Gastrocnemius medialis (tissue), 4 donors: ENCODE measurements around the gene HFM1. TPM values are rescaled to one million over a fixed set of nuclear protein-coding genes. Genes with fewer than 3 reads are reported as not detected.

ENCODE experiments used
- ATAC-seq, 2 donors: fragments of 150-250 bp; one replicate each; pipeline ENCODE4 v1.9.1; 2016
- DNase-seq, 2 donors: peaks; one replicate each; pipeline ENCODE4 v3.0.0-alpha.2; 2019
- H3K27ac ChIP-seq, 4 donors: fragments of 200-600 bp; sonication (generic); 1 replicate in 1 of 4; 2 replicates in 3 of 4; pipeline ENCODE4 v1.5.1; 2016 to 2018; ENCODE audit warnings: mild to moderate bottlenecking in 2 of 4, moderate library complexity in 1 of 4
- H3K27me3 ChIP-seq, 3 donors: fragments of 200-600 bp; sonication (generic) in 2 of 3; 1 replicate in 1 of 3; 2 replicates in 2 of 3; pipeline versions ENCODE4 v1.5.1 to v1.6.0; 2016 to 2019; ENCODE audit warnings: mild to moderate bottlenecking in 1 of 3, moderate library complexity in 1 of 3
- H3K36me3 ChIP-seq, 2 donors: fragments of 200-600 bp; sonication (generic) in 1 of 2; one replicate each; pipeline ENCODE4 v1.5.1; 2017 to 2018
- H3K4me1 ChIP-seq, 2 donors: fragments of 200-600 bp; sonication (generic) in 1 of 2; one replicate each; pipeline ENCODE4 v1.5.1; 2016 to 2017; ENCODE audit warnings: mild to moderate bottlenecking in 2 of 2
- H3K4me3 ChIP-seq, 4 donors: fragments of 200-600 bp; sonication (generic) in 3 of 4; 1 replicate in 1 of 4; 2 replicates in 3 of 4; pipeline ENCODE4 v1.5.1; 2016 to 2019; ENCODE audit warnings: mild to moderate bottlenecking in 2 of 4
- H3K9me3 ChIP-seq, 3 donors: fragments of 200-600 bp; sonication (generic) in 2 of 3; 1 replicate in 1 of 3; 2 replicates in 2 of 3; pipeline ENCODE4 v1.5.1; 2016 to 2019
- CTCF ChIP-seq, 5 experiments: fragments of 450-650 bp in 3 of 5; fragments of 200-600 bp in 2 of 5; sonication (generic) in 2 of 5; IDR thresholded peaks in 4 of 5; conservative IDR thresholded peaks in 1 of 5; 1 replicate in 4 of 5; 2 replicates in 1 of 5; pipeline ENCODE4 v1.5.1; 2016 to 2019; ENCODE audit warnings: antibody characterized with exemption in 5 of 5, mild to moderate bottlenecking in 3 of 5, moderate library complexity in 3 of 5
- POLR2A ChIP-seq, 2 donors: fragments of 450-650 bp; IDR thresholded peaks; one replicate each; pipeline ENCODE4 v1.6.1; 2017; ENCODE audit warnings: antibody characterized with exemption in 2 of 2, mild to moderate bottlenecking in 2 of 2, moderate library complexity in 2 of 2
- in situ Hi-C, 4 donors: fragments of 200-750 bp; cut with MboI; loops; one replicate each; pipeline versions ENCODE4 v1.15.0 to v1.8.0; 2017; ENCODE audit warnings: low sequenced_read_pairs in 4 of 4
- intact Hi-C: fragments of 100-400 bp; cut with DNase I; formaldehyde crosslinking; loops from one replicate; pipeline ENCODE4 v1.15.1; 2023; ENCODE audit warnings: low total_unique reads
- total RNA-seq, 4 donors: library from RNA; depleted of rRNA; stranded (reverse); fragments of >200 nt; gene quantifications; one replicate each; pipeline versions ENCODE4 v1.1.0 to v1.2.3, GENCODE V29; 2016

The HFM1 gene
- total RNA-seq, 4 donors from 2014 or later = 0.58 to 1.9 (median 1.4) TPM

GRCh38 chr1:91278754-91279153 is 125.9 kb downstream of the HFM1 start:
- no peaks in the 10 kb centered on the region for H3K36me3 ChIP-seq
- TF ChIP-seq POLR2A (IDR thresholded peaks at IDR 0.05) = no peak
- no peak for ATAC-seq
- no peak for DNase-seq
- peaks cover 8 to 10% of the 10 kb centered on the region in 2 donors for H3K4me1 ChIP-seq
- H3K4me3 ChIP-seq = no peak overlapping the region
- no peaks in the 10 kb centered on the region for H3K27me3 ChIP-seq
- in situ Hi-C loops = loop anchor here in 2 of 4 donors (5.0 to 25.0 kb wide), 3 partner anchors 129 to 659 kb away; partner anchors contain the start of gene BRDT (in 1 of the 2)
- H3K9me3 ChIP-seq = no peaks in the 10 kb centered on the region
- H3K27ac ChIP-seq = no peak overlapping the region
- intact Hi-C loops = no loop called here

GRCh38 chr1:91273875-91274274 is 130.8 kb downstream of the HFM1 start:
- no peak overlapping the region for H3K27ac ChIP-seq
- no peak for ATAC-seq
- no peaks in the 10 kb centered on the region for H3K9me3 ChIP-seq
- H3K4me1 ChIP-seq = no peaks in the 10 kb centered on the region
- DNase-seq = no peak
- no peaks in the 10 kb centered on the region for H3K27me3 ChIP-seq
- in situ Hi-C loops (loop anchor here in 1 of 4 donors (25.0 kb wide), 1 partner anchor 663 kb away; the partner anchor contains the start of gene BRDT), intact Hi-C loops (no loop called here)
- no peak overlapping the region for H3K4me3 ChIP-seq
- TF ChIP-seq CTCF (IDR thresholded peaks at IDR 0.05 in 4 of 5, conservative IDR thresholded peaks at IDR 0.05 in 1 of 5) = no peak
- no peak for TF ChIP-seq POLR2A (IDR thresholded peaks at IDR 0.05)
- H3K36me3 ChIP-seq = no peaks in the 10 kb centered on the region

GRCh38 chr1:91261655-91262054 is 143.0 kb downstream of the HFM1 start:
- Histone ChIP-seq H3K4me3 (no peak overlapping the region), H3K9me3 (no peaks in the 10 kb centered on the region), H3K27me3 (no peaks in the 10 kb centered on the region), H3K4me1 (no peaks in the 10 kb centered on the region), H3K27ac (no peak overlapping the region), H3K36me3 (no peaks in the 10 kb centered on the region)
- intact Hi-C loops = no loop called here
- ATAC-seq (no peak), DNase-seq (no peak)
- no peak for TF ChIP-seq POLR2A (IDR thresholded peaks at IDR 0.05)
- TF ChIP-seq CTCF (IDR thresholded peaks at IDR 0.05 in 4 of 5, conservative IDR thresholded peaks at IDR 0.05 in 1 of 5) = no peak
- in situ Hi-C loops = loop anchor here in 1 of 4 donors (25.0 kb wide), 1 partner anchor 676 kb away; the partner anchor contains the start of gene BRDT

- TF ChIP-seq POLR2A (IDR thresholded peaks at IDR 0.05) (no peak), CTCF (IDR thresholded peaks at IDR 0.05 in 4 of 5, conservative IDR thresholded peaks at IDR 0.05 in 1 of 5) (no peak)
- no peak for DNase-seq
- in situ Hi-C loops (no loop called here), intact Hi-C loops (no loop called here)
- H3K4me1 ChIP-seq = no peaks in the 10 kb centered on the region
- H3K36me3 ChIP-seq = no peaks in the 10 kb centered on the region
- no peaks in the 10 kb centered on the region for H3K27me3 ChIP-seq
- H3K27ac ChIP-seq = no peak overlapping the region
- H3K9me3 ChIP-seq = no peaks in the 10 kb centered on the region
- no peak overlapping the region for H3K4me3 ChIP-seq
- ATAC-seq = no peak
Measured at GRCh38 chr1:91245435-91245834, 159.2 kb downstream of the HFM1 start.

- Histone ChIP-seq H3K27me3 (no peaks in the 10 kb centered on the region), H3K4me3 (no peak overlapping the region), H3K9me3 (no peaks in the 10 kb centered on the region), H3K27ac (no peak overlapping the region), H3K36me3 (no peaks in the 10 kb centered on the region), H3K4me1 (no peaks in the 10 kb centered on the region)
- intact Hi-C loops = no loop called here
- TF ChIP-seq POLR2A (IDR thresholded peaks at IDR 0.05) (no peak), CTCF (IDR thresholded peaks at IDR 0.05 in 4 of 5, conservative IDR thresholded peaks at IDR 0.05 in 1 of 5) (no peak)
- in situ Hi-C loops = no loop called here
- no peak for ATAC-seq
- no peak for DNase-seq
Measured at GRCh38 chr1:91244737-91245136, 159.9 kb downstream of the HFM1 start.
